GM12801 (cell line): ENCODE results near the gene BMPER.

Experiments used
- CTCF ChIP-seq: IDR thresholded peaks from one replicate; pipeline ENCODE4 v1.5.1; 2011; ENCODE audit warnings: control low read depth; ENCODE audit not compliant: insufficient read length; ENCODE audit errors: extremely low read depth

BMPER gene

GRCh38 chr7:34181271-34181958 lies 276.1 kb downstream of the BMPER start:
- TF ChIP-seq CTCF: no peak

GRCh38 chr7:34184466-34184865 lies 279.1 kb downstream of the BMPER start:
- TF ChIP-seq CTCF: no peak

- TF ChIP-seq CTCF: no peak
These were observed 282.5 kb downstream of the BMPER start for GRCh38 chr7:34187798-34188307.

GRCh38 chr7:34189031-34189430 lies 283.7 kb downstream of the BMPER start:
- TF ChIP-seq CTCF: no peak

- no peak for TF ChIP-seq CTCF
These were observed 285.0 kb downstream of the BMPER start for GRCh38 chr7:34190299-34190698.

- no peak for TF ChIP-seq CTCF
These were observed 285.8 kb downstream of the BMPER start for GRCh38 chr7:34191162-34191561.

GRCh38 chr7:34191771-34192479 lies 286.6 kb downstream of the BMPER start:
- TF ChIP-seq CTCF: no peak
